GM12864 (cell line): Measurements from ENCODE around the gene TMTC2.

Experiments used
- DNase-seq: peaks from one replicate; pipeline ENCODE4 v3.0.0-alpha.2; 2011; ENCODE audit warnings: low read depth
- H3K4me3 ChIP-seq: 2 replicates; pipeline ENCODE4 v1.5.1; 2011; ENCODE audit warnings: mild to moderate bottlenecking, low read depth, low read length, control low read depth
- CTCF ChIP-seq: IDR thresholded peaks from 2 replicates; pipeline ENCODE4 v1.5.1; 2011; ENCODE audit warnings: low read depth, mild to moderate bottlenecking, moderate library complexity, low read length, control low read depth, inconsistent platforms; ENCODE audit errors: missing control alignments

TMTC2 gene

GRCh38 chr12:82959821-82960220 lies 273.1 kb downstream of the TMTC2 start:
- H3K4me3 ChIP-seq, result no peak overlapping the region
- no peak for DNase-seq
- TF ChIP-seq CTCF, result no peak

DNA sequence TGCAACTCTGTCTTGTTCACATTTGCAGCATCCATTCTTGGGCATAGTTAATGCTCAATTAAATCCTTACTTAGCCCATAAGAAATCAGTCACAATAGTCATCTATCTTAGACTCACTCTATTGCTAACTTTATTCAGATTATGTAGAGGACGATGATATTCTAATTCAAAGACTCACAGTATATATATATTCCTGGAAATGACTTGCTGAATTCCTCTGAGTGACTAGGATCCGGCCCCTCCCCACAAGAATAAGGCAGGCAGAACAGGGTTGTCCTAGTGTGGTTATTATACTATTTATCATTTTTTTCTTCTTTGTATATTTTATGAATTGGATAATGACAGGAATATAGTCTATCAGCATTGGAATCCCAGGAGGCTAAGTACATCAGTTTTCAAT lies 275.1 kb downstream of the TMTC2 start:
- DNase-seq, result no peak
- H3K4me3 ChIP-seq, result no peak overlapping the region
- no peak for TF ChIP-seq CTCF

GRCh38 chr12:82963956-82964355 lies 277.2 kb downstream of the TMTC2 start:
- no peak overlapping the region for H3K4me3 ChIP-seq
- TF ChIP-seq CTCF, result no peak
- DNase-seq, result no peak

DNA sequence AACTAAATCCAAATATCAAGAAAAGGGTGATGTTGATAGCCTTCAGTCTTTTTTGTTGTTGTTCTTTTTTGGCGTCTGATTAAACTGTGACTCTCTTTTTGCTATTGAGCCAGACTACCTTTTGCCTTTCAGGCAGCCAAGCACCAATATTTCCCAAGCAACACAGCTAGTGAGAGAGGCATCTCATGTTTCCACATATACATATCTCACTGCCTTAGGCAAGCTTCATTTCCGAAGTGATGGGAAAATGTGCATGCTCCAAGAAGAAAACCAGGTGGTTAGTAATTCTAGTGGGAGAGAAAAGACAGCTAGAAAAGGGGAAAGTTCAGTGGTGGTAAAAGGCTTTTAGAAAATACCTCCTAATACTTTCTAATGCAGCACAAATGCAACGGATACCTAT lies 277.7 kb downstream of the TMTC2 start:
- no peak for DNase-seq
- TF ChIP-seq CTCF, result no peak
- no peak overlapping the region for H3K4me3 ChIP-seq

DNA sequence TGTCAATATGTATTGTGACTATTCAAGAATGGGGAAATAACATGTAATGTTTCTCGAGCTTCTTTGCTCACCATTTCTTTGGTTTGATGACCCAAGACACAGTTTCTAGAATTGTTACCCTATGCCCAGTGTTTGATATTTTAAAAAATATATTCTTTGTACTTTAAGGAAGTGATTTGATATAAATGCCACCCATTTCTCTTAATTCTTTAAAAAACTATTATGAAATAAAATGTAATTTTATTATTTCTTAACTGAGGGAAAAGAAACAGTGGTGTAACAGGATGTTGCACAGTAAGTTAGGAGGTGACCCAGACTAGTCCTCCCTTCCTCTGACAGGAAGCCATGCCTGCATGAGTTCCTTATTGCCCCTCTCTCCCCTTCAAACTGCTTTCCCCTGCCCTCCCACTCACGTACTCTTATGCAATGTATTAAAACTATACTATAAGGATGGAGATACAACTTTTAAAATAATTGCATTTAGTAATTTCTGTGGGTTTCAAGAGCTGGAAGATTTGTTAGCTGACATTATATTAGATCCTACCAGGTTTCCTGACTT lies 279.4 kb downstream of the TMTC2 start:
- DNase-seq, result no peak
- no peak overlapping the region for H3K4me3 ChIP-seq
- no peak for TF ChIP-seq CTCF

- DNase-seq, result no peak
- no peak for TF ChIP-seq CTCF
- H3K4me3 ChIP-seq, result no peak overlapping the region
Observed at GRCh38 chr12:82968631-82969367, 282.1 kb downstream of the TMTC2 start.

DNA sequence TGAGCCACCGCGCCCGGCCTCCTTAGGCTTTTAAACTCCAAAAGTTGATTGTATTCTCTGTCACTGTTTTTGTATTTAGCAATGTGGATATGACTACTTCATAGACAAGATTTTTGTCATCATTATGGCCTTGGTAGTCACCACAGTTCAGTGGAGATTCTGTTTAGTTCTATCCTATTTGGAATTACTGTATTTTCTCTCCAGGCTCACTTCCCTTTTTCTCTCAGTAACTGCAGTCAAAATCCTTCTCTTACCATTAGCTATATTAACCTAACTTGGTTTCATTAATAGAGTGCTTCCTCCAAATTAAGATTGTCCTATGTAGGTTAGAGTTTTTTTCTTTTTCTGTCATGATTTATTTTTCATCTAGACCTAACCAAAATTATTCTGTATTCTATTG lies 283.9 kb downstream of the TMTC2 start:
- TF ChIP-seq CTCF, result no peak
- no peak overlapping the region for H3K4me3 ChIP-seq
- no peak for DNase-seq
